Gastroesophageal sphincter (tissue), 4 donors: Measurements from ENCODE around the gene MPL. TPM values are rescaled to one million over a fixed set of nuclear protein-coding genes. Genes with fewer than 3 reads are reported as not detected.

Experiments used
- ATAC-seq: fragments of 150-250 bp; one replicate; pipeline ENCODE4 v1.9.1; 2016; ENCODE audit warnings: mild to moderate bottlenecking, moderate library complexity
- H3K27ac ChIP-seq, 4 donors: fragments of 200-600 bp; sonication (generic) in 3 of 4; 1 replicate in 3 of 4; 2 replicates in 1 of 4; pipeline ENCODE4 v1.5.1; 2016 to 2019
- H3K27me3 ChIP-seq: fragments of 200-600 bp; sonication (generic); one replicate; pipeline ENCODE4 v1.5.1; 2019
- H3K36me3 ChIP-seq, 2 donors: fragments of 200-600 bp; sonication (generic); one replicate each; pipeline ENCODE4 v1.5.1; 2019; ENCODE audit warnings: control low read depth in 1 of 2
- H3K4me1 ChIP-seq, 3 donors: fragments of 200-600 bp; sonication (generic); 1 replicate in 2 of 3; 2 replicates in 1 of 3; pipeline ENCODE4 v1.5.1; 2016 to 2019; ENCODE audit warnings: control low read depth in 2 of 3
- H3K4me3 ChIP-seq, 2 donors: fragments of 200-600 bp; sonication (generic); one replicate each; pipeline ENCODE4 v1.5.1; 2019; ENCODE audit warnings: mild to moderate bottlenecking in 1 of 2, moderate library complexity in 1 of 2
- H3K9me3 ChIP-seq, 3 donors: fragments of 200-600 bp; sonication (generic); one replicate each; pipeline ENCODE4 v1.5.1; 2017 to 2019; ENCODE audit warnings: control low read depth in 2 of 3
- EP300 ChIP-seq: sonication (generic); formaldehyde crosslinking; IDR thresholded peaks from one replicate; pipeline ENCODE4 v1.6.1; 2017; ENCODE audit warnings: antibody characterized with exemption, mild to moderate bottlenecking
- POLR2A ChIP-seq, 2 donors: fragments of 450-650 bp; IDR thresholded peaks; one replicate each; pipeline ENCODE4 v1.6.1; 2017; ENCODE audit warnings: antibody characterized with exemption in 2 of 2, mild to moderate bottlenecking in 2 of 2, moderate library complexity in 1 of 2
- POLR2AphosphoS5 ChIP-seq: sonication (generic); formaldehyde crosslinking; IDR thresholded peaks from one replicate; pipeline ENCODE4 v1.6.1; 2017; ENCODE audit warnings: antibody characterized with exemption
- WGBS, 2 donors: methylation state at CpG; one replicate each; pipeline ENCODE4 v1.1.5; 2018; ENCODE audit warnings: low coverage in 1 of 2; 5-methylcytosine and 5-hydroxymethylcytosine counted together
- total RNA-seq, 4 donors: library from RNA; depleted of rRNA; stranded (reverse); fragments of >200 nt; gene quantifications; one replicate each; pipeline ENCODE4 v1.1.0, GENCODE V29; 2016
- TF ChIP-seq, protein P1 (sequence below), 4 experiments: fragments of 200-600 bp in 2 of 4; fragments of 450-650 bp in 2 of 4; sonication (generic) in 1 of 4; IDR thresholded peaks; one replicate each; pipeline ENCODE4 v1.5.1; 2017 to 2019; ENCODE audit warnings: antibody characterized with exemption in 4 of 4, mild to moderate bottlenecking in 2 of 4, moderate library complexity in 2 of 4

The MPL gene
- total RNA-seq, 4 donors from 2014 or later = 0.27 to 1.1 TPM; not detected in 2

DNA sequence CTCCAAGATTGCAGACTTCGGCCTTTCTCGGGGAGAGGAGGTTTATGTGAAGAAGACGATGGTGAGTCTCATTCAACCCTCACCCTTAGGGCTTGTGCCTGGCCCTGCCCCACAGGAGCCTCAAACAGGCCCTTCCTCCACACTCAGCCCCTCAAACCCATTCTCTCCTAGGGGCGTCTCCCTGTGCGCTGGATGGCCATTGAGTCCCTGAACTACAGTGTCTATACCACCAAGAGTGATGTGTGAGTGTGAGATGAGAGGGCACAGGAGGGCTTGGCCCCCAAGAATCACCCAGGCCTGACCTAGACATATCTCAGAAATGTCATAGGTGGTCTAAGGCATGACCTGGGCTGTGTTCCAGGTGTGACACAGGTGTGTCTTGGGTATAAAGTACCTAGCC, 18.3 kb upstream of the MPL start:
- no peaks in the 10 kb centered on the region for H3K27me3 ChIP-seq
- ATAC-seq = no peak
- H3K9me3 ChIP-seq = peaks cover 0 to 5% (median 0%) of the 10 kb centered on the region in 3 donors
- TF ChIP-seq EP300 (no peak), POLR2AphosphoS5 (no peak), POLR2A (IDR thresholded peaks at IDR 0.05) (no peak)
- TF ChIP-seq, protein P1, sequence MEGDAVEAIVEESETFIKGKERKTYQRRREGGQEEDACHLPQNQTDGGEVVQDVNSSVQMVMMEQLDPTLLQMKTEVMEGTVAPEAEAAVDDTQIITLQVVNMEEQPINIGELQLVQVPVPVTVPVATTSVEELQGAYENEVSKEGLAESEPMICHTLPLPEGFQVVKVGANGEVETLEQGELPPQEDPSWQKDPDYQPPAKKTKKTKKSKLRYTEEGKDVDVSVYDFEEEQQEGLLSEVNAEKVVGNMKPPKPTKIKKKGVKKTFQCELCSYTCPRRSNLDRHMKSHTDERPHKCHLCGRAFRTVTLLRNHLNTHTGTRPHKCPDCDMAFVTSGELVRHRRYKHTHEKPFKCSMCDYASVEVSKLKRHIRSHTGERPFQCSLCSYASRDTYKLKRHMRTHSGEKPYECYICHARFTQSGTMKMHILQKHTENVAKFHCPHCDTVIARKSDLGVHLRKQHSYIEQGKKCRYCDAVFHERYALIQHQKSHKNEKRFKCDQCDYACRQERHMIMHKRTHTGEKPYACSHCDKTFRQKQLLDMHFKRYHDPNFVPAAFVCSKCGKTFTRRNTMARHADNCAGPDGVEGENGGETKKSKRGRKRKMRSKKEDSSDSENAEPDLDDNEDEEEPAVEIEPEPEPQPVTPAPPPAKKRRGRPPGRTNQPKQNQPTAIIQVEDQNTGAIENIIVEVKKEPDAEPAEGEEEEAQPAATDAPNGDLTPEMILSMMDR (IDR thresholded peaks at IDR 0.05) = no peak
- no peak overlapping the region for H3K4me3 ChIP-seq
- H3K4me1 ChIP-seq = no peaks in the 10 kb centered on the region
- H3K27ac ChIP-seq = no peak overlapping the region
- no peaks in the 10 kb centered on the region for H3K36me3 ChIP-seq
- WGBS, 2 donors = 70% methylated on average over 2 of the region's 5 CpGs; no CpG with 5 or more reads in 1 of the 2 donors

DNA sequence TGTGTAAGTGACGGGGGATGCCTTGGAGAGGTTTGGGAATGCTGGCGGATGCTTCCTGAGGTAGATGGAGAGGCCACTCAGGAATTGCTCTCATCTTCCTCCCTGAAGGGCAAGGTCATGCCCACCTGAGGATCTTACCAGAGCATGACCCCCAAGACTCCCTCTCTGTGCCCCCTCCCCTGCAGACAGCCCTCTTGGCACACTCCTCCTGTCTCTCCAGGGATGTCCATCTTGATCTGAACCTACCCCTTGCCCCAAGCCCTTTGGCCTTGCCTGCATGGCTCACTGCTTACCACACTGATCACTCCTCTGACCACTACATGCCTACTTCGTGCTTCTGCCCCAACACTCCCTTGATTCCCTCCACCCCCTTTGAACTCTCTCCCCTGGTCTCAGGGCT, 17.9 kb upstream of the MPL start:
- Histone ChIP-seq H3K27me3 (no peaks in the 10 kb centered on the region), H3K4me1 (no peaks in the 10 kb centered on the region), H3K4me3 (no peak overlapping the region), H3K27ac (no peak overlapping the region), H3K36me3 (no peaks in the 10 kb centered on the region), H3K9me3 (peaks cover 0 to 10% (median 0%) of the 10 kb centered on the region in 3 donors)
- TF ChIP-seq, protein P1 (IDR thresholded peaks at IDR 0.05) = no peak
- no peak for TF ChIP-seq POLR2AphosphoS5
- TF ChIP-seq POLR2A (IDR thresholded peaks at IDR 0.05) = no peak
- no peak for TF ChIP-seq EP300
- WGBS, 2 donors = 100% methylated on average over 3 of the region's 3 CpGs; no CpG with 5 or more reads in 1 of the 2 donors
- no peak for ATAC-seq

DNA sequence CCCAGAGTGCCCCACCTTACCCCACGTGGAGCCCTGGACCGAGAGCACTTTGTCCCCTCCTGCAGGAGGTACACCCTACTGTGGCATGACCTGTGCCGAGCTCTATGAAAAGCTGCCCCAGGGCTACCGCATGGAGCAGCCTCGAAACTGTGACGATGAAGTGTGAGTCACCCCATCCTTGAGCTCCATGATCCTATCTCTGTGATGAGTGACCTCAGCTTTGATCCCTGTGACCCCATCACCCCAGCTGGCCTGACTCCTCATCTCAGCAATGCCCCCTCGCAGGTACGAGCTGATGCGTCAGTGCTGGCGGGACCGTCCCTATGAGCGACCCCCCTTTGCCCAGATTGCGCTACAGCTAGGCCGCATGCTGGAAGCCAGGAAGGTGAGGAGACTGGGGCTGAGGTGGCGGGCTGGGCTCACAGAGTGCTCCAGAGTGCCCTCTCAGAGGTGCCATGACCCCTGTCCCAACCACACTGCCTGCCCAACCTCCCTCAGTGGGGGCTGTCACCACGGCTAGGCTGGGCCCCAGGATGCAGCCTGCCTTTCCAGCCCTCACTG, 16.2 kb upstream of the MPL start:
- H3K36me3 ChIP-seq = no peaks in the 10 kb centered on the region

DNA sequence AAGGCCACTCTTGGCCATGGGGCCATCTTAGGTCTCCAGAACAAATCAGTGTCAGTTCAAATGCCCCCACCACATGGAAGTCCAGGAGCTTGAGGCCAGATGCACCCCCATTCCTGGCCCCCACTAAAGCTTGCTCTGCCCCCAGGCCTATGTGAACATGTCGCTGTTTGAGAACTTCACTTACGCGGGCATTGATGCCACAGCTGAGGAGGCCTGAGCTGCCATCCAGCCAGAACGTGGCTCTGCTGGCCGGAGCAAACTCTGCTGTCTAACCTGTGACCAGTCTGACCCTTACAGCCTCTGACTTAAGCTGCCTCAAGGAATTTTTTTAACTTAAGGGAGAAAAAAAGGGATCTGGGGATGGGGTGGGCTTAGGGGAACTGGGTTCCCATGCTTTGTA, 15.1 kb upstream of the MPL start:
- no peaks in the 10 kb centered on the region for H3K36me3 ChIP-seq
- no peaks in the 10 kb centered on the region for H3K27me3 ChIP-seq
- no peaks in the 10 kb centered on the region for H3K4me1 ChIP-seq
- WGBS, 2 donors = 78% methylated on average over 3 of the region's 5 CpGs; no CpG with 5 or more reads in 1 of the 2 donors
- ATAC-seq = no peak
- H3K27ac ChIP-seq = no peak overlapping the region
- H3K9me3 ChIP-seq = peaks cover 0 to 21% (median 0%) of the 10 kb centered on the region in 3 donors
- no peak for TF ChIP-seq POLR2AphosphoS5
- TF ChIP-seq EP300 = no peak
- TF ChIP-seq, protein P1 (IDR thresholded peaks at IDR 0.05) = no peak
- no peak for TF ChIP-seq POLR2A (IDR thresholded peaks at IDR 0.05)
- H3K4me3 ChIP-seq = no peak overlapping the region

More for the DNA sequence above, 16.2 kb upstream of the MPL start:
- WGBS, 2 donors = 90% methylated on average over 2 of the region's 16 CpGs; no CpG with 5 or more reads in 1 of the 2 donors
- H3K4me3 ChIP-seq = no peak overlapping the region
- TF ChIP-seq EP300 (no peak), POLR2A (IDR thresholded peaks at IDR 0.05) (no peak), POLR2AphosphoS5 (no peak)
- TF ChIP-seq, protein P1 (IDR thresholded peaks at IDR 0.05) = no peak
- no peak overlapping the region for H3K27ac ChIP-seq
- H3K4me1 ChIP-seq = no peaks in the 10 kb centered on the region
- H3K9me3 ChIP-seq = peaks cover 0 to 21% (median 0%) of the 10 kb centered on the region in 3 donors
- H3K27me3 ChIP-seq = no peaks in the 10 kb centered on the region
- ATAC-seq = no peak

DNA sequence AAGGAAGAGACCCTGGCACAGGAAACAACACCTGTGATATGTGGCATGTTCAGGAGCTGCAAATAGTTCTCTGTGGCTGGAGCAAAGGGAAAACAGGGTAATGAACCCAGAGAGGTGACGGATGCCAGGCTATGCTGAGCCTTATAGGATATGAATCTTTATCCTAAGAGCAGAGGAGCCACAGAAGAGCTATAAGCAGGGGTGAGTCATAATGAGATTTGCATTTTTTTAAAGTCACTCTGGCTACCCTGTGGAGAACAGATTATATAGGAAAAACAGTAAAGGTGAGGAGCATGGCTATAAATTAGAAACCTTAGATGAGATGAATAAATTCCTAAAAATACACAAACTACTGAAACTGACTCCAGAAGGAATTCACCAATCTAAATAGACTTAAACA, 12.8 kb upstream of the MPL start:
- no peak overlapping the region for H3K27ac ChIP-seq
- H3K27me3 ChIP-seq = no peaks in the 10 kb centered on the region
- peaks cover 0 to 28% (median 0%) of the 10 kb centered on the region in 3 donors for H3K9me3 ChIP-seq
- TF ChIP-seq EP300 = no peak
- TF ChIP-seq, protein P1 (IDR thresholded peaks at IDR 0.05) = no peak
- no peak for TF ChIP-seq POLR2A (IDR thresholded peaks at IDR 0.05)
- no peak for TF ChIP-seq POLR2AphosphoS5
- 80 to 83% methylated on average over 1 of the region's 1 CpG for WGBS, 2 donors
- H3K4me1 ChIP-seq = peaks cover 0 to 2% (median 0%) of the 10 kb centered on the region in 3 donors
- H3K36me3 ChIP-seq = no peaks in the 10 kb centered on the region
- H3K4me3 ChIP-seq = no peak overlapping the region
- ATAC-seq = no peak
